HEK293 (cell line): Measurements from ENCODE around the gene HACD3.

Source experiments
- HOXA7 ChIP-seq: sonication (generic); formaldehyde crosslinking; IDR thresholded peaks from 2 replicates; pipeline ENCODE4 v1.8.1; 2022; ENCODE audit warnings: missing genetic modification reagents, borderline replicate concordance
- HOXD13 ChIP-seq: sonication (generic); formaldehyde crosslinking; IDR thresholded peaks from 2 replicates; pipeline ENCODE4 v1.8.0; 2022; ENCODE audit warnings: missing genetic modification reagents, borderline replicate concordance
- IKZF3 ChIP-seq: fragments of 450-650 bp; IDR thresholded peaks from 2 replicates; pipeline ENCODE4 v1.5.0; 2018; ENCODE audit warnings: missing biosample characterization, mild to moderate bottlenecking, missing genetic modification characterization, moderate library complexity
- KLF1 ChIP-seq: fragments of 450-650 bp; formaldehyde crosslinking; IDR thresholded peaks from 2 replicates; pipeline ENCODE4 v1.5.1; 2016; ENCODE audit warnings: missing biosample characterization, missing genetic modification characterization
- PRDM10 ChIP-seq: fragments of 450-650 bp; formaldehyde crosslinking; IDR thresholded peaks from 2 replicates; pipeline ENCODE4 v1.5.1; 2016; ENCODE audit warnings: missing biosample characterization, missing genetic modification characterization
- SALL2 ChIP-seq: fragments of 450-650 bp; formaldehyde crosslinking; IDR thresholded peaks from 2 replicates; pipeline ENCODE4 v1.5.0; 2017; ENCODE audit warnings: missing biosample characterization, mild to moderate bottlenecking, missing genetic modification characterization, borderline replicate concordance
- TRIM28 ChIP-seq: IDR thresholded peaks from 2 replicates; pipeline ENCODE4 v1.6.1; 2011; ENCODE audit warnings: low read length, control low read depth, borderline replicate concordance
- WT1 ChIP-seq: fragments of 450-650 bp; formaldehyde crosslinking; IDR thresholded peaks from 2 replicates; pipeline ENCODE4 v1.5.1; 2016; ENCODE audit warnings: missing biosample characterization, missing genetic modification characterization
- ZBTB48 ChIP-seq: fragments of 450-650 bp; formaldehyde crosslinking; IDR thresholded peaks from 2 replicates; pipeline ENCODE4 v1.5.1; 2016; ENCODE audit warnings: missing biosample characterization, missing genetic modification characterization
- ZFP3 ChIP-seq: fragments of 450-650 bp; formaldehyde crosslinking; IDR thresholded peaks from 2 replicates; pipeline ENCODE4 v1.5.1; 2016; ENCODE audit warnings: low read depth, missing biosample characterization, missing genetic modification characterization
- ZFP41 ChIP-seq: fragments of 450-650 bp; formaldehyde crosslinking; IDR thresholded peaks from 2 replicates; pipeline ENCODE4 v1.5.1; 2016; ENCODE audit warnings: missing biosample characterization, missing genetic modification characterization, borderline replicate concordance
- ZNF132 ChIP-seq: fragments of 450-650 bp; formaldehyde crosslinking; IDR thresholded peaks from 2 replicates; pipeline ENCODE4 v1.5.1; 2017; ENCODE audit warnings: missing biosample characterization, missing genetic modification characterization, borderline replicate concordance
- ZNF138 ChIP-seq: fragments of 450-650 bp; formaldehyde crosslinking; IDR thresholded peaks from 2 replicates; pipeline ENCODE4 v1.5.1; 2016; ENCODE audit warnings: missing biosample characterization, missing genetic modification characterization, borderline replicate concordance
- ZNF2 ChIP-seq: fragments of 450-650 bp; formaldehyde crosslinking; IDR thresholded peaks from 2 replicates; pipeline ENCODE4 v1.5.1; 2016; ENCODE audit warnings: missing biosample characterization, missing genetic modification characterization
- ZNF223 ChIP-seq: fragments of 450-650 bp; formaldehyde crosslinking; IDR thresholded peaks from 2 replicates; pipeline ENCODE4 v1.5.1; 2016; ENCODE audit warnings: missing biosample characterization, missing genetic modification characterization
- ZNF24 ChIP-seq: fragments of 450-650 bp; formaldehyde crosslinking; IDR thresholded peaks from 2 replicates; pipeline ENCODE4 v1.5.1; 2016; ENCODE audit warnings: missing biosample characterization, missing genetic modification characterization
- ZNF311 ChIP-seq: fragments of 450-650 bp; formaldehyde crosslinking; IDR thresholded peaks from 2 replicates; pipeline ENCODE4 v1.5.1; 2017; ENCODE audit warnings: missing biosample characterization, missing genetic modification characterization, borderline replicate concordance
- ZNF324 ChIP-seq: fragments of 450-650 bp; formaldehyde crosslinking; IDR thresholded peaks from 2 replicates; pipeline ENCODE4 v1.5.1; 2016; ENCODE audit warnings: missing biosample characterization, missing genetic modification characterization
- ZNF37A ChIP-seq: fragments of 450-650 bp; IDR thresholded peaks from 2 replicates; pipeline ENCODE4 v1.5.1; 2018; ENCODE audit warnings: missing biosample characterization, missing genetic modification characterization
- ZNF501 ChIP-seq: fragments of 450-650 bp; formaldehyde crosslinking; IDR thresholded peaks from 2 replicates; pipeline ENCODE4 v1.5.1; 2016; ENCODE audit warnings: missing biosample characterization, missing genetic modification characterization
- ZNF518A ChIP-seq: fragments of 450-650 bp; formaldehyde crosslinking; conservative IDR thresholded peaks from 2 replicates; pipeline ENCODE4 v1.5.1; 2016; ENCODE audit warnings: low read depth, missing biosample characterization, missing genetic modification characterization
- ZNF561 ChIP-seq: fragments of 450-650 bp; IDR thresholded peaks from 2 replicates; pipeline ENCODE4 v1.5.1; 2018; ENCODE audit warnings: missing biosample characterization, missing genetic modification characterization, borderline replicate concordance
- ZNF585B ChIP-seq: fragments of 450-650 bp; formaldehyde crosslinking; IDR thresholded peaks from 2 replicates; pipeline ENCODE4 v1.5.1; 2016; ENCODE audit warnings: missing biosample characterization, missing genetic modification characterization
- ZNF707 ChIP-seq: fragments of 450-650 bp; formaldehyde crosslinking; IDR thresholded peaks from 2 replicates; pipeline ENCODE4 v1.5.1; 2016; ENCODE audit warnings: missing biosample characterization, missing genetic modification characterization
- ZNF785 ChIP-seq: fragments of 450-650 bp; formaldehyde crosslinking; IDR thresholded peaks from 2 replicates; pipeline ENCODE4 v1.5.1; 2016; ENCODE audit warnings: missing biosample characterization, missing genetic modification characterization
- ZSCAN18 ChIP-seq: fragments of 450-650 bp; formaldehyde crosslinking; IDR thresholded peaks from 2 replicates; pipeline ENCODE4 v1.5.1; 2016; ENCODE audit warnings: missing biosample characterization, missing genetic modification characterization
- TF ChIP-seq, protein P1 (sequence below): fragments of 450-650 bp; formaldehyde crosslinking; IDR thresholded peaks from 2 replicates; pipeline ENCODE4 v1.5.1; 2016; ENCODE audit warnings: missing biosample characterization, missing genetic modification characterization

Gene HACD3

DNA sequence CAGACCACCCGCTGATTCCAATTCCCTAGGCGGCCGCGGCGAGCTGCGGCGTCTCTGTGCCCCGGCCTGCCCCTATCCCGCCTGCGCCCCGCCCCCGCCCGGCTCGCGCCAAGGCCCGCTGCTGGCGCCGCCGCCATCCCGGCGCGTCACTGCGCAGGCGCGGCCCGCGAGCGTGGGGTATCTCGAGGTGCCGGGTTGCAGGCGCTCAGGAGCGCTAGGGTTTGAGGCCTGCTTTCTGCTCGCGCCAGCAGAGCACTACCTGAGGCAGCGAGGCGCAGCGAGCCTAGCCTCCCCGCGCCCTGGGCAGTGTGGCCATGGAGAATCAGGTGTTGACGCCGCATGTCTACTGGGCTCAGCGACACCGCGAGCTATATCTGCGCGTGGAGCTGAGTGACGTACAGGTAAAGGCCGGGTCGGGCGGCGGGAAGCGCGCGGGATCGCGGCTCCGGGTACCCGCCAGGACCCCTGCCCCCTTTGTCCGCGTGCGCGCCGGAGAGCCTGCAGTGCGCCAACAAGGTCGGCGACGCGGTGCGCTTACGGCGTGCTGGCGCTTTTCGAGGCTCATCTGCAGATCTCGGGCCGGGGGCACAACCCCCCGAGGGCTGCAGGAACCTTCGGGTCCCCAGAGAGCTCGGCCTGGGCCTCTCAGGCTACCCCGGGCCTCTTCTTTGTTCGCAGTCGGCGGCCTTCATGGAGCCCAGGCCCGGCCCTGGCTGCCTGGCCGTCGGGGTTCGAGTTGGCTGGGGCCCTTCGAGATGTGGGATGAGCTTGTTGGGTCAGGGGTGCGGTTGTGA, at the start of gene HACD3 (continued):
- TF ChIP-seq ZNF518A (tag by site-specific recombination) (no peak), ZNF785 (tag by site-specific recombination) (peak; percentile 82), KLF1 (tag by site-specific recombination) (peak; percentile 36; the same call in 1 of the 2 replicates), ZNF138 (tag by site-specific recombination) (no peak), HOXA7 (CRISPR knock-in tag) (no peak), IKZF3 (tag by site-specific recombination) (no peak; the same call in 1 of the 2 replicates), ZSCAN18 (tag by site-specific recombination) (no peak), HOXD13 (CRISPR knock-in tag) (no peak), TRIM28 (no peak), ZNF132 (no peak), ZNF37A (tag by site-specific recombination) (no peak), ZNF561 (tag by site-specific recombination) (peak; percentile 59; the same call in 1 of the 2 replicates), ZNF585B (tag by site-specific recombination) (no peak), ZFP3 (tag by site-specific recombination) (no peak), ZNF707 (tag by site-specific recombination) (no peak), ZNF311 (tag by site-specific recombination) (no peak), PRDM10 (tag by site-specific recombination) (no peak; the same call in 1 of the 2 replicates), ZNF2 (peak; percentile 94), SALL2 (no peak), ZNF24 (tag by site-specific recombination) (no peak; the same call in none of the 2 replicates), ZNF324 (tag by site-specific recombination) (peak; percentile 90), WT1 (tag by site-specific recombination) (no peak; the same call in 1 of the 2 replicates), ZFP41 (tag by site-specific recombination) (no peak), ZNF501 (tag by site-specific recombination) (peak; percentile 95), ZBTB48 (tag by site-specific recombination) (peak; percentile 32), ZNF223 (tag by site-specific recombination) (peak; percentile 30; the same call in 1 of the 2 replicates)
- TF ChIP-seq, protein P1, sequence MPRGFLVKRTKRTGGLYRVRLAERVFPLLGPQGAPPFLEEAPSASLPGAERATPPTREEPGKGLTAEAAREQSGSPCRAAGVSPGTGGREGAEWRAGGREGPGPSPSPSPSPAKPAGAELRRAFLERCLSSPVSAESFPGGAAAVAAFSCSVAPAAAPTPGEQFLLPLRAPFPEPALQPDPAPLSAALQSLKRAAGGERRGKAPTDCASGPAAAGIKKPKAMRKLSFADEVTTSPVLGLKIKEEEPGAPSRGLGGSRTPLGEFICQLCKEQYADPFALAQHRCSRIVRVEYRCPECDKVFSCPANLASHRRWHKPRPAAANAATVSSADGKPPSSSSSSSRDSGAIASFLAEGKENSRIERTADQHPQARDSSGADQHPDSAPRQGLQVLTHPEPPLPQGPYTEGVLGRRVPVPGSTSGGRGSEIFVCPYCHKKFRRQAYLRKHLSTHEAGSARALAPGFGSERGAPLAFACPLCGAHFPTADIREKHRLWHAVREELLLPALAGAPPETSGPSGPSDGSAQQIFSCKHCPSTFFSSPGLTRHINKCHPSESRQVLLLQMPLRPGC (tag by site-specific recombination) = 0 out of 2 replicates have a peak, but pooled peaks have one; percentile 39
